ENCODE results near the gene SPATS2L. TPM values are rescaled to one million over a fixed set of nuclear protein-coding genes. Genes with fewer than 3 reads are reported as not detected.

Gene SPATS2L
- total and polyA plus RNA-seq, 2 of the 13 experiments (the other 11 are each of a cell fraction or from before 2014, with no cell fraction given) = 154 to 212 TPM

DNA sequence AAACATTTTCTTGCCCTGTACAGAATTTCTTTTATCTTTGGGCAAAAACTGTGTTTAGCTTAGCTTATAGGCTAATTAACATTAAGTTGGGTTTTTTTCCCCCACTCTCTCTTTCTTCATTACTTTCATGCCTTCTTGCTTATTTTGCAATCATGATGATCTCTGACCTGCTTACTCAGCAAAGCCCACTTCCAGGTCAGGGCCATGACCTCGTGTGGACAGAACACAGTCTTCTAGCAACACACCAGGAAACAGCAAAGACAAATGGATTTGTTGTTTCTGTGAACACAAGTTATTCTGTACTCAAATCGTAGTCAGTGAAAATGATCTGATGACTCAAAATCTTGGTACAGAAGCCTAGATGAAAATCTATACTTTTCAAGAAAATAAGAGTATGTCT, 60.7 kb downstream of the SPATS2L start (continued):
- TF ChIP-seq, protein P1, sequence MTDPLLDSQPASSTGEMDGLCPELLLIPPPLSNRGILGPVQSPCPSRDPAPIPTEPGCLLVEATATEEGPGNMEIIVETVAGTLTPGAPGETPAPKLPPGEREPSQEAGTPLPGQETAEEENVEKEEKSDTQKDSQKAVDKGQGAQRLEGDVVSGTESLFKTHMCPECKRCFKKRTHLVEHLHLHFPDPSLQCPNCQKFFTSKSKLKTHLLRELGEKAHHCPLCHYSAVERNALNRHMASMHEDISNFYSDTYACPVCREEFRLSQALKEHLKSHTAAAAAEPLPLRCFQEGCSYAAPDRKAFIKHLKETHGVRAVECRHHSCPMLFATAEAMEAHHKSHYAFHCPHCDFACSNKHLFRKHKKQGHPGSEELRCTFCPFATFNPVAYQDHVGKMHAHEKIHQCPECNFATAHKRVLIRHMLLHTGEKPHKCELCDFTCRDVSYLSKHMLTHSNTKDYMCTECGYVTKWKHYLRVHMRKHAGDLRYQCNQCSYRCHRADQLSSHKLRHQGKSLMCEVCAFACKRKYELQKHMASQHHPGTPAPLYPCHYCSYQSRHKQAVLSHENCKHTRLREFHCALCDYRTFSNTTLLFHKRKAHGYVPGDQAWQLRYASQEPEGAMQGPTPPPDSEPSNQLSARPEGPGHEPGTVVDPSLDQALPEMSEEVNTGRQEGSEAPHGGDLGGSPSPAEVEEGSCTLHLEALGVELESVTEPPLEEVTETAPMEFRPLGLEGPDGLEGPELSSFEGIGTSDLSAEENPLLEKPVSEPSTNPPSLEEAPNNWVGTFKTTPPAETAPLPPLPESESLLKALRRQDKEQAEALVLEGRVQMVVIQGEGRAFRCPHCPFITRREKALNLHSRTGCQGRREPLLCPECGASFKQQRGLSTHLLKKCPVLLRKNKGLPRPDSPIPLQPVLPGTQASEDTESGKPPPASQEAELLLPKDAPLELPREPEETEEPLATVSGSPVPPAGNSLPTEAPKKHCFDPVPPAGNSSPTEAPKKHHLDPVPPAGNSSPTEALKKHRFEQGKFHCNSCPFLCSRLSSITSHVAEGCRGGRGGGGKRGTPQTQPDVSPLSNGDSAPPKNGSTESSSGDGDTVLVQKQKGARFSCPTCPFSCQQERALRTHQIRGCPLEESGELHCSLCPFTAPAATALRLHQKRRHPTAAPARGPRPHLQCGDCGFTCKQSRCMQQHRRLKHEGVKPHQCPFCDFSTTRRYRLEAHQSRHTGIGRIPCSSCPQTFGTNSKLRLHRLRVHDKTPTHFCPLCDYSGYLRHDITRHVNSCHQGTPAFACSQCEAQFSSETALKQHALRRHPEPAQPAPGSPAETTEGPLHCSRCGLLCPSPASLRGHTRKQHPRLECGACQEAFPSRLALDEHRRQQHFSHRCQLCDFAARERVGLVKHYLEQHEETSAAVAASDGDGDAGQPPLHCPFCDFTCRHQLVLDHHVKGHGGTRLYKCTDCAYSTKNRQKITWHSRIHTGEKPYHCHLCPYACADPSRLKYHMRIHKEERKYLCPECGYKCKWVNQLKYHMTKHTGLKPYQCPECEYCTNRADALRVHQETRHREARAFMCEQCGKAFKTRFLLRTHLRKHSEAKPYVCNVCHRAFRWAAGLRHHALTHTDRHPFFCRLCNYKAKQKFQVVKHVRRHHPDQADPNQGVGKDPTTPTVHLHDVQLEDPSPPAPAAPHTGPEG (CRISPR knock-in tag; IDR thresholded peaks at IDR 0.05) = no peak
- TF ChIP-seq ZNF546 (CRISPR knock-in tag; conservative IDR thresholded peaks at IDR 0.05) = no peak
- TF ChIP-seq ZNF775 (CRISPR knock-in tag; IDR thresholded peaks at IDR 0.05; ENCODE audit: borderline replicate concordance) = no peak
- TF ChIP-seq PTBP1 (IDR thresholded peaks at IDR 0.05; ENCODE audit: low read depth, low read length, poor library complexity, severe bottlenecking) = no peak
- no peak for TF ChIP-seq ZBTB3 (CRISPR knock-in tag; IDR thresholded peaks at IDR 0.05; ENCODE audit: borderline replicate concordance, low read depth)
- no peak for TF ChIP-seq TEAD2 (CRISPR knock-in tag; IDR thresholded peaks at IDR 0.05)
- TF ChIP-seq, protein P2, sequence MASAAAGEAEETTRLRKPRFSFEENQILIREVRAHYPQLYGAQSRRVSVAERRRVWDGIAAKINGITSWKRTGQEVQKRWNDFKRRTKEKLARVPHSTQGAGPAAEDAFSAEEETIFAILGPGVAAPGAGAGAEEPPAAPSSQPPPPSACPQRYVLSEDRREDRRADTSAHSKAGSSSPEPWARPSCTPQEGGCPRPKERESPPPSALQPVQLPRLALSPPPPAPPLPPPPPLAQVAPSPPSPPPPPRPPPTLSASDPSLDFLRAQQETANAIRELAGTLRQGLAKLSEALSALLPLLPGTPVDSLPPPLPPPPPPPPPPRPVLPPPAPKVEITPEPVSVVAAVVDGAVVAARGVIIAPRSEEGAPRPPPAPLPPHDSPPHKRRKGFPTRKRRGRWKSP (CRISPR knock-in tag; IDR thresholded peaks at IDR 0.05) = peak; percentile 52; the same call in 1 of the 2 replicates
- TF ChIP-seq POLR2A (IDR thresholded peaks at IDR 0.05; ENCODE audit: insufficient read depth in 1 of 2, low read depth in 2 of 2, low read length in 2 of 2) = no peak
- TF ChIP-seq ZC3H4 (CRISPR knock-in tag; IDR thresholded peaks at IDR 0.05; ENCODE audit: borderline replicate concordance) = no peak
- no peak for TF ChIP-seq RARG (CRISPR knock-in tag; IDR thresholded peaks at IDR 0.05; ENCODE audit: low read depth)
- TF ChIP-seq, protein P3, sequence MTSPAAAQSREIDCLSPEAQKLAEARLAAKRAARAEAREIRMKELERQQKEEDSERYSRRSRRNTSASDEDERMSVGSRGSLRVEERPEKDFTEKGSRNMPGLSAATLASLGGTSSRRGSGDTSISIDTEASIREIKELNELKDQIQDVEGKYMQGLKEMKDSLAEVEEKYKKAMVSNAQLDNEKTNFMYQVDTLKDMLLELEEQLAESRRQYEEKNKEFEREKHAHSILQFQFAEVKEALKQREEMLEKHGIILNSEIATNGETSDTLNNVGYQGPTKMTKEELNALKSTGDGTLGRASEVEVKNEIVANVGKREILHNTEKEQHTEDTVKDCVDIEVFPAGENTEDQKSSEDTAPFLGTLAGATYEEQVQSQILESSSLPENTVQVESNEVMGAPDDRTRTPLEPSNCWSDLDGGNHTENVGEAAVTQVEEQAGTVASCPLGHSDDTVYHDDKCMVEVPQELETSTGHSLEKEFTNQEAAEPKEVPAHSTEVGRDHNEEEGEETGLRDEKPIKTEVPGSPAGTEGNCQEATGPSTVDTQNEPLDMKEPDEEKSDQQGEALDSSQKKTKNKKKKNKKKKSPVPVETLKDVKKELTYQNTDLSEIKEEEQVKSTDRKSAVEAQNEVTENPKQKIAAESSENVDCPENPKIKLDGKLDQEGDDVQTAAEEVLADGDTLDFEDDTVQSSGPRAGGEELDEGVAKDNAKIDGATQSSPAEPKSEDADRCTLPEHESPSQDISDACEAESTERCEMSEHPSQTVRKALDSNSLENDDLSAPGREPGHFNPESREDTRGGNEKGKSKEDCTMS (CRISPR knock-in tag; conservative IDR thresholded peaks at IDR 0.05) = no peak
- TF ChIP-seq, protein P4, sequence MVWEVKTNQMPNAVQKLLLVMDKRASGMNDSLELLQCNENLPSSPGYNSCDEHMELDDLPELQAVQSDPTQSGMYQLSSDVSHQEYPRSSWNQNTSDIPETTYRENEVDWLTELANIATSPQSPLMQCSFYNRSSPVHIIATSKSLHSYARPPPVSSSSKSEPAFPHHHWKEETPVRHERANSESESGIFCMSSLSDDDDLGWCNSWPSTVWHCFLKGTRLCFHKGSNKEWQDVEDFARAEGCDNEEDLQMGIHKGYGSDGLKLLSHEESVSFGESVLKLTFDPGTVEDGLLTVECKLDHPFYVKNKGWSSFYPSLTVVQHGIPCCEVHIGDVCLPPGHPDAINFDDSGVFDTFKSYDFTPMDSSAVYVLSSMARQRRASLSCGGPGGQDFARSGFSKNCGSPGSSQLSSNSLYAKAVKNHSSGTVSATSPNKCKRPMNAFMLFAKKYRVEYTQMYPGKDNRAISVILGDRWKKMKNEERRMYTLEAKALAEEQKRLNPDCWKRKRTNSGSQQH (CRISPR knock-in tag; IDR thresholded peaks at IDR 0.05; ENCODE audit: low read depth) = peak; percentile 82; the same call in 1 of the 2 replicates
- TF ChIP-seq, protein P5, sequence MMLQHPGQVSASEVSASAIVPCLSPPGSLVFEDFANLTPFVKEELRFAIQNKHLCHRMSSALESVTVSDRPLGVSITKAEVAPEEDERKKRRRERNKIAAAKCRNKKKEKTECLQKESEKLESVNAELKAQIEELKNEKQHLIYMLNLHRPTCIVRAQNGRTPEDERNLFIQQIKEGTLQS (CRISPR knock-in tag; IDR thresholded peaks at IDR 0.05) = peak; percentile 93
- TF ChIP-seq KAT8 (CRISPR knock-in tag; IDR thresholded peaks at IDR 0.05) = peak; percentile 81
- no peak for TF ChIP-seq KLF15 (CRISPR knock-in tag; IDR thresholded peaks at IDR 0.05; ENCODE audit: borderline replicate concordance)
- peak; percentile 75; the same call in 1 of the 2 replicates for TF ChIP-seq TRIM24 (CRISPR knock-in tag; IDR thresholded peaks at IDR 0.05)
- TF ChIP-seq ZFAT (CRISPR knock-in tag; conservative IDR thresholded peaks at IDR 0.05) = no peak
- no peak for TF ChIP-seq MZF1 (CRISPR knock-in tag; IDR thresholded peaks at IDR 0.05; ENCODE audit: borderline replicate concordance)
- TF ChIP-seq GLI4 (CRISPR knock-in tag; IDR thresholded peaks at IDR 0.05; ENCODE audit: borderline replicate concordance) = no peak
- TF ChIP-seq ZNF564 (CRISPR knock-in tag; IDR thresholded peaks at IDR 0.05) = no peak
